NCI-H2029 treated with DMSO at 0.1 percent for 48 hours (cell line): ENCODE measurements around the gene GPT2.

Source experiments
- DNase-seq: peaks from one replicate; lab custom pipeline; 2025; lab: John Stamatoyannopoulos, UW

The GPT2 gene

GRCh38 chr16:46972429-46973206 is 88.5 kb downstream of the GPT2 start:
- no peak for DNase-seq

- peak; percentile 21 for DNase-seq
Observed at GRCh38 chr16:46973207-46973995, 89.2 kb downstream of the GPT2 start, which contains the start of gene DNAJA2. DNAJA2 (minus strand) TSS chr16:46973674; CDS start chr16:46973572, 102 bp downstream.

GRCh38 chr16:46973996-46974324 is 89.8 kb downstream of the GPT2 start:
- no peak for DNase-seq

- no peak for DNase-seq
Observed at GRCh38 chr16:46974352-46974751, 90.2 kb downstream of the GPT2 start.

- no peak for DNase-seq
Observed at GRCh38 chr16:46975165-46975564, 91.0 kb downstream of the GPT2 start.

- no peak for DNase-seq
Observed at GRCh38 chr16:46975908-46976470, 91.8 kb downstream of the GPT2 start.

- DNase-seq = no peak
Observed at GRCh38 chr16:46976550-46976949, 92.4 kb downstream of the GPT2 start.
